Thymus (tissue), 11 donors: ENCODE measurements around the gene AGBL5. TPM values are rescaled to one million over a fixed set of nuclear protein-coding genes. Genes with fewer than 3 reads are reported as not detected.

Experiments
- DNase-seq, 9 donors: peaks; one replicate each; pipeline ENCODE4 v3.0.0-alpha.2; 2013; ENCODE audit warnings: low spot score in 9 of 9, low read depth in 6 of 9, missing footprints in 1 of 9
- H3K27ac ChIP-seq, 2 donors: one replicate each; pipeline ENCODE4 v1.5.1; 2013; ENCODE audit warnings: control low read depth in 1 of 2, low read depth in 1 of 2, low read length in 1 of 2, mild to moderate bottlenecking in 1 of 2, moderate library complexity in 1 of 2
- H3K27me3 ChIP-seq, 2 donors: one replicate each; pipeline ENCODE4 v1.5.1; 2013; ENCODE audit warnings: low read length in 1 of 2; ENCODE audit not compliant: control insufficient read depth in 2 of 2, insufficient read depth in 1 of 2
- H3K36me3 ChIP-seq, 2 donors: one replicate each; pipeline ENCODE4 v1.5.1; 2013; ENCODE audit warnings: low read length in 1 of 2, mild to moderate bottlenecking in 1 of 2, moderate library complexity in 1 of 2; ENCODE audit not compliant: control insufficient read depth in 2 of 2, insufficient read depth in 2 of 2
- H3K4me1 ChIP-seq, 2 donors: one replicate each; pipeline ENCODE4 v1.5.1; 2013; ENCODE audit warnings: low read length in 2 of 2; ENCODE audit not compliant: control insufficient read depth in 2 of 2, insufficient read depth in 2 of 2
- H3K4me3 ChIP-seq, 2 donors: one replicate each; pipeline ENCODE4 v1.5.1; 2013; ENCODE audit warnings: low read length in 2 of 2, control low read depth in 1 of 2, mild to moderate bottlenecking in 1 of 2
- H3K9me3 ChIP-seq, 2 donors: one replicate each; pipeline ENCODE4 v1.5.1; 2013; ENCODE audit warnings: low read length in 1 of 2, mild to moderate bottlenecking in 1 of 2; ENCODE audit not compliant: control insufficient read depth in 2 of 2, insufficient read depth in 1 of 2
- WGBS: extraction: QIAGEN DNeasy Blood & Tissue Kit; methylation state at CpG from one replicate; pipeline ENCODE4 v1.1.7; 2013; 5-methylcytosine and 5-hydroxymethylcytosine counted together
- polyA plus RNA-seq: library from polyadenylated mRNA; stranded (reverse); fragments of 200-250 nt; gene quantifications from one replicate; pipeline ENCODE4 v1.2.3, GENCODE V29; 2013
- total RNA-seq: library from RNA; stranded (reverse); fragments of 120-200 nt; gene quantifications from one replicate; pipeline ENCODE4 v1.2.4, GENCODE V29; 2013
- donor health status: healthy.

AGBL5 gene
- total and polyA plus RNA-seq, 2 donors, result 11.0 to 18.5 TPM

GRCh38 chr2:27021253-27022049 lies 30.0 kb upstream of the AGBL5 start:
- H3K27me3 ChIP-seq, result peaks cover 0 to 3% of the 10 kb centered on the region in 2 donors
- no peak overlapping the region for H3K4me3 ChIP-seq
- no peak overlapping the region for H3K27ac ChIP-seq
- no peaks in the 10 kb centered on the region for H3K4me1 ChIP-seq
- 93% methylated on average over 11 of the region's 11 CpGs for WGBS
- no peaks in the 10 kb centered on the region for H3K9me3 ChIP-seq
- DNase-seq, result no peak
- no peaks in the 10 kb centered on the region for H3K36me3 ChIP-seq

- Histone ChIP-seq H3K27ac (no peak overlapping the region), H3K4me3 (no peak overlapping the region), H3K9me3 (no peaks in the 10 kb centered on the region), H3K27me3 (peaks cover 0 to 3% of the 10 kb centered on the region in 2 donors), H3K4me1 (no peaks in the 10 kb centered on the region), H3K36me3 (no peaks in the 10 kb centered on the region)
- no peak for DNase-seq
- 95% methylated on average over 7 of the region's 7 CpGs for WGBS
Measured at GRCh38 chr2:27023740-27024139, 27.7 kb upstream of the AGBL5 start.

GRCh38 chr2:27024188-27024587 lies 27.3 kb upstream of the AGBL5 start:
- H3K36me3 ChIP-seq, result no peaks in the 10 kb centered on the region
- no peak overlapping the region for H3K27ac ChIP-seq
- H3K4me1 ChIP-seq, result no peaks in the 10 kb centered on the region
- no peak for DNase-seq
- WGBS, result 97% methylated on average over 18 of the region's 18 CpGs
- H3K27me3 ChIP-seq, result peaks cover 0 to 3% of the 10 kb centered on the region in 2 donors
- no peaks in the 10 kb centered on the region for H3K9me3 ChIP-seq
- no peak overlapping the region for H3K4me3 ChIP-seq

GRCh38 chr2:27024812-27025211 lies 26.7 kb upstream of the AGBL5 start:
- no peak overlapping the region for H3K27ac ChIP-seq
- DNase-seq, result no peak
- no peak overlapping the region for H3K4me3 ChIP-seq
- 94% methylated on average over 12 of the region's 12 CpGs for WGBS
- no peaks in the 10 kb centered on the region for H3K27me3 ChIP-seq
- no peaks in the 10 kb centered on the region for H3K36me3 ChIP-seq
- no peaks in the 10 kb centered on the region for H3K9me3 ChIP-seq
- H3K4me1 ChIP-seq, result no peaks in the 10 kb centered on the region

GRCh38 chr2:27025281-27025800 lies 26.1 kb upstream of the AGBL5 start:
- WGBS, result 96% methylated on average over 13 of the region's 13 CpGs
- DNase-seq, result no peak
- H3K9me3 ChIP-seq, result no peaks in the 10 kb centered on the region

GRCh38 chr2:27025861-27026851 lies 25.3 kb upstream of the AGBL5 start:
- H3K36me3 ChIP-seq, result no peaks in the 10 kb centered on the region
- H3K27ac ChIP-seq, result no peak overlapping the region
- DNase-seq, result no peak
- WGBS, result 97% methylated on average over 24 of the region's 24 CpGs
- no peak overlapping the region for H3K4me3 ChIP-seq
- H3K27me3 ChIP-seq, result no peaks in the 10 kb centered on the region
- no peaks in the 10 kb centered on the region for H3K4me1 ChIP-seq
- no peaks in the 10 kb centered on the region for H3K9me3 ChIP-seq

More at GRCh38 chr2:27025281-27025800, 26.1 kb upstream of the AGBL5 start:
- H3K36me3 ChIP-seq, result no peaks in the 10 kb centered on the region
- H3K4me1 ChIP-seq, result no peaks in the 10 kb centered on the region
- no peak overlapping the region for H3K4me3 ChIP-seq
- H3K27ac ChIP-seq, result no peak overlapping the region
- H3K27me3 ChIP-seq, result no peaks in the 10 kb centered on the region

- H3K27ac ChIP-seq, result no peak overlapping the region
- H3K4me1 ChIP-seq, result peaks cover 0 to 7% of the 10 kb centered on the region in 2 donors
- no peaks in the 10 kb centered on the region for H3K9me3 ChIP-seq
- no peak for DNase-seq
- no peaks in the 10 kb centered on the region for H3K36me3 ChIP-seq
- 96% methylated on average over 10 of the region's 10 CpGs for WGBS
- no peak overlapping the region for H3K4me3 ChIP-seq
- no peaks in the 10 kb centered on the region for H3K27me3 ChIP-seq
Measured at GRCh38 chr2:27027211-27027651, 24.2 kb upstream of the AGBL5 start.

GRCh38 chr2:27029051-27029450 lies 22.4 kb upstream of the AGBL5 start:
- Histone ChIP-seq H3K36me3 (no peaks in the 10 kb centered on the region), H3K4me1 (peaks cover 9 to 16% of the 10 kb centered on the region in 2 donors), H3K27ac (no peak overlapping the region), H3K9me3 (no peaks in the 10 kb centered on the region), H3K27me3 (no peaks in the 10 kb centered on the region), H3K4me3 (no peak overlapping the region)
- 98% methylated on average over 2 of the region's 2 CpGs for WGBS
- DNase-seq, result no peak
